Glutamatergic neuron (in vitro differentiated cells): ENCODE measurements around the gene DCP1B. TPM values are rescaled to one million over a fixed set of nuclear protein-coding genes. Genes with fewer than 3 reads are reported as not detected.

Source experiments
- DNase-seq: peaks from one replicate; pipeline ENCODE4 v3.0.0; 2022
- H3K27ac Mint-ChIP-seq: one replicate; pipeline ENCODE4 v1.8.0; 2020; ENCODE audit warnings: mild to moderate bottlenecking, mixed read lengths, inconsistent platforms; ENCODE audit not compliant: unreplicated experiment
- H3K27me3 Mint-ChIP-seq: one replicate; pipeline ENCODE4 v1.8.0; 2020; ENCODE audit warnings: mild to moderate bottlenecking, moderate library complexity, mixed read lengths, inconsistent platforms; ENCODE audit not compliant: unreplicated experiment
- H3K36me3 Mint-ChIP-seq: one replicate; pipeline ENCODE4 v1.8.0; 2020; ENCODE audit warnings: mild to moderate bottlenecking, mixed read lengths, inconsistent platforms; ENCODE audit not compliant: unreplicated experiment
- H3K4me1 Mint-ChIP-seq: one replicate; pipeline ENCODE4 v1.8.0; 2020; ENCODE audit warnings: mild to moderate bottlenecking, low read depth, mixed read lengths, inconsistent platforms; ENCODE audit not compliant: unreplicated experiment
- H3K4me3 Mint-ChIP-seq: one replicate; pipeline ENCODE4 v1.8.0; 2020; ENCODE audit warnings: mild to moderate bottlenecking, mixed read lengths, inconsistent platforms; ENCODE audit not compliant: unreplicated experiment
- H3K9me3 Mint-ChIP-seq: one replicate; pipeline ENCODE4 v1.8.0; 2020; ENCODE audit warnings: mild to moderate bottlenecking, moderate library complexity, mixed read lengths, inconsistent platforms; ENCODE audit not compliant: unreplicated experiment
- CTCF ChIP-seq: fragments of 200-600 bp; sonication (generic); IDR thresholded peaks from one replicate; pipeline ENCODE4 v1.5.0; 2021; ENCODE audit not compliant: partially characterized antibody, unreplicated experiment
- total RNA-seq: library from RNA; stranded (reverse); fragmentation: NEBNext Ultra II Directional; extraction: Animal tissue kit (Norgen Biotek cat#: 25700); gene quantifications from one replicate; pipeline ENCODE4 v1.2.1, GENCODE V29; 2021; ENCODE audit not compliant: unreplicated experiment

DCP1B gene
- total RNA-seq, 1 donor from 2014 or later, result 14.2 TPM

- DNase-seq, result no peak
- Mint-ChIP-seq H3K4me1 (no peaks in the 10 kb centered on the region), H3K27me3 (peaks cover 1% of the 10 kb centered on the region), H3K9me3 (no peaks in the 10 kb centered on the region), H3K36me3 (no peaks in the 10 kb centered on the region), H3K4me3 (no peak overlapping the region), H3K27ac (no peak overlapping the region)
- TF ChIP-seq CTCF, result no peak
These were observed 25.6 kb upstream of the DCP1B start for GRCh38 chr12:2029851-2030250.

DNA sequence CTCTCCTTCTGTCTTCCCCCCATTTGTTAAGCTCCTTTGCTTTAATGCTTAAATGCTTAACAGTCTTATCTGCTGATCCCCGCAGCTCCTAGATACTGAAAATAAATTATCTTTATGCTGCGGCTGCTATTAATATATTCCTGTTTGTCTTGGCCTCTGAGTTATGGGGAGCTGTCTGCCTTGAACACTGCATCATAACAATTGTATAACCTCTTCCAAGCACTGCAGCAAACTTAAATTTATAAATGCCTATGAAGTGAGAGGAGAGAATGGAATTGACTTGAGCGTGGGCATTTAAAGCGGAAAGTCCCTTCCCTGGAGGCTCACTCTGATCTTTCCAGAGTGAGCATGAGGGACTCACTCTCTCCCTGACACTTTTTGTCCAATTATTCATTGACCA lies 23.1 kb upstream of the DCP1B start:
- Mint-ChIP-seq H3K27ac (no peak overlapping the region), H3K4me1 (no peaks in the 10 kb centered on the region)
- no peak for TF ChIP-seq CTCF

DNA sequence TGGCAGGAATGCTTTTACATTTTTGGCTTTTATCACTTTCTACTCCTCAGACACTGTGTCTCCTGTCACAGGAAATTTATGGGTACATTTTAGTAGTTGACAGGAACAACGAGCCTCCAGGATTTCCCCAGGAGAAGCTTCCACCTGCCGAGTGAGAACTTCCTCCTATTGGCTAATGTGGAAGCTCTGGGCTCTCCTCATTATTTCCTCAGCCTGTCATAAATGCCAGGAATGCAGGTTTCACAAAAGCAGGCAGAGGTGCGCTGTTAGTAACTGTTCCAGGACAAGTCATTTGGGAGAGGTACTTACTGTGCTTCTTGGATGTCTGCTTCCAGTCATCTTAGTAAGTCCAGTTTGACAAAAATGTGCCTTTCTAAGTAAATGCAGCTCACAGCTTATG lies 19.1 kb upstream of the DCP1B start:
- TF ChIP-seq CTCF, result no peak

More for the DNA sequence above, 23.1 kb upstream of the DCP1B start:
- H3K9me3 Mint-ChIP-seq, result no peaks in the 10 kb centered on the region
- no peak overlapping the region for H3K4me3 Mint-ChIP-seq
- peaks cover 3% of the 10 kb centered on the region for H3K27me3 Mint-ChIP-seq
- no peaks in the 10 kb centered on the region for H3K36me3 Mint-ChIP-seq
- DNase-seq, result no peak

GRCh38 chr12:2020511-2020910 lies 16.3 kb upstream of the DCP1B start:
- TF ChIP-seq CTCF, result no peak
- DNase-seq, result no peak
- Mint-ChIP-seq H3K36me3 (no peaks in the 10 kb centered on the region), H3K27ac (no peak overlapping the region), H3K9me3 (no peaks in the 10 kb centered on the region), H3K27me3 (peaks cover 2% of the 10 kb centered on the region), H3K4me1 (no peaks in the 10 kb centered on the region), H3K4me3 (no peak overlapping the region)

More for the DNA sequence above, 19.1 kb upstream of the DCP1B start:
- H3K27ac Mint-ChIP-seq, result no peak overlapping the region
- H3K4me3 Mint-ChIP-seq, result no peak overlapping the region
- H3K4me1 Mint-ChIP-seq, result no peaks in the 10 kb centered on the region
- no peaks in the 10 kb centered on the region for H3K36me3 Mint-ChIP-seq
- no peak for DNase-seq
- H3K9me3 Mint-ChIP-seq, result no peaks in the 10 kb centered on the region
- peaks cover 2% of the 10 kb centered on the region for H3K27me3 Mint-ChIP-seq

DNA sequence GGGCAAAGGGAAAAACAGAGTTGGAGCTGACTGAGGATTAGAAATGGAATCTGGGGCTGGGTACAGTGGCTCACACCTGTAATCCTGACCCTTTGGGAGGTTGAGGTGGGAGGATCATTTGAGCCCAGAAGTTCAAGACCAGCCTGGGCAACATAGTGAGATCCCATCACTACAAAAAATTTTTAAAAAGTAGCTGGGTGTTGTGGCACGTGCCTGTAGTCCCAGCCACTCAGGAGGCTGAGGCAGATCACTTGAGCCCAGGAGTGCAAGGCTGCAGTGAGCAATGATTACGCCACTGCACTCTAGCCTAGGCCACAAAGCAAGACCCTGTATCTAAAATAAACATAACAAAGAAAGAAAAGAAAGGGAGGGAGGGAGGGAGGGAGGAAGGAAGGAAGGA lies 14.9 kb upstream of the DCP1B start:
- H3K27ac Mint-ChIP-seq, result no peak overlapping the region
- no peak for TF ChIP-seq CTCF
- H3K9me3 Mint-ChIP-seq, result no peaks in the 10 kb centered on the region
- DNase-seq, result no peak
- H3K4me3 Mint-ChIP-seq, result no peak overlapping the region
- H3K36me3 Mint-ChIP-seq, result no peaks in the 10 kb centered on the region
- peaks cover 2% of the 10 kb centered on the region for H3K27me3 Mint-ChIP-seq
- no peaks in the 10 kb centered on the region for H3K4me1 Mint-ChIP-seq
